Smooth muscle cell of trachea (primary cell): ENCODE measurements around the gene SUPT4H1. TPM values are rescaled to one million over a fixed set of nuclear protein-coding genes. Genes with fewer than 3 reads are reported as not detected.

Experiments used
- total RNA-seq: library from RNA; depleted of rRNA; stranded (reverse); fragments of >200 nt; gene quantifications from 2 replicates; pipeline ENCODE4 v1.2.1, GENCODE V29; 2014

SUPT4H1 gene
- total RNA-seq: 36.2 and 48.4 TPM in 2 replicates

GRCh38 chr17:58351831-58352595 lies at the start of gene SUPT4H1:
Gene SUPT4H1, minus strand, starts transcription at chr17:58352201. Its CDS starts 66 bp downstream, at chr17:58352135.

GRCh38 chr17:58328195-58329034 lies 23.6 kb downstream of the SUPT4H1 start, which contains the start of gene TSPOAP1:
Gene TSPOAP1, minus strand, starts transcription at chr17:58328795. Its CDS starts 875 bp downstream, at chr17:58327920.

Other genes starting within 250 kb of the SUPT4H1 start
- gene OR4D1, start 203.8 kb downstream of the SUPT4H1 start, total RNA-seq: under 0.01 TPM in 1 of 2 replicates, not detected in the other
- gene OR4D2, start 185.2 kb downstream of the SUPT4H1 start, total RNA-seq: not detected in 2 replicates
- not detected in 2 replicates for gene EPX, start 159.5 kb downstream of the SUPT4H1 start, total RNA-seq
- gene MKS1, start 132.9 kb downstream of the SUPT4H1 start, total RNA-seq: 13.1 and 19.5 TPM in 2 replicates
- not detected in 2 replicates for gene LPO, start 113.6 kb downstream of the SUPT4H1 start, total RNA-seq
- gene MPO, start 71.3 kb downstream of the SUPT4H1 start, total RNA-seq: 0.15 and 0.17 TPM in 2 replicates
- gene TSPOAP1, start 23.4 kb downstream of the SUPT4H1 start, total RNA-seq: 0.15 and 0.50 TPM in 2 replicates
- gene RNF43, start 65.3 kb upstream of the SUPT4H1 start, total RNA-seq: under 0.01 TPM in 2 replicates
- gene HSF5, start 136.2 kb upstream of the SUPT4H1 start, total RNA-seq: under 0.01 TPM in 1 of 2 replicates, not detected in the other
- 55.2 and 70.3 TPM in 2 replicates for gene MTMR4, start 162.4 kb upstream of the SUPT4H1 start, total RNA-seq